GM12874 (cell line): ENCODE measurements around the gene VRK2.

Experiments used
- TF ChIP-seq, protein P1 (sequence below): IDR thresholded peaks from 2 replicates; pipeline ENCODE4 v1.5.1; 2011; ENCODE audit warnings: low read depth, mild to moderate bottlenecking, control low read depth, low read length, moderate library complexity; ENCODE audit not compliant: insufficient read depth

VRK2 gene

GRCh38 chr2:58158481-58158880 is 111.9 kb downstream of the VRK2 start:
- TF ChIP-seq, protein P1, sequence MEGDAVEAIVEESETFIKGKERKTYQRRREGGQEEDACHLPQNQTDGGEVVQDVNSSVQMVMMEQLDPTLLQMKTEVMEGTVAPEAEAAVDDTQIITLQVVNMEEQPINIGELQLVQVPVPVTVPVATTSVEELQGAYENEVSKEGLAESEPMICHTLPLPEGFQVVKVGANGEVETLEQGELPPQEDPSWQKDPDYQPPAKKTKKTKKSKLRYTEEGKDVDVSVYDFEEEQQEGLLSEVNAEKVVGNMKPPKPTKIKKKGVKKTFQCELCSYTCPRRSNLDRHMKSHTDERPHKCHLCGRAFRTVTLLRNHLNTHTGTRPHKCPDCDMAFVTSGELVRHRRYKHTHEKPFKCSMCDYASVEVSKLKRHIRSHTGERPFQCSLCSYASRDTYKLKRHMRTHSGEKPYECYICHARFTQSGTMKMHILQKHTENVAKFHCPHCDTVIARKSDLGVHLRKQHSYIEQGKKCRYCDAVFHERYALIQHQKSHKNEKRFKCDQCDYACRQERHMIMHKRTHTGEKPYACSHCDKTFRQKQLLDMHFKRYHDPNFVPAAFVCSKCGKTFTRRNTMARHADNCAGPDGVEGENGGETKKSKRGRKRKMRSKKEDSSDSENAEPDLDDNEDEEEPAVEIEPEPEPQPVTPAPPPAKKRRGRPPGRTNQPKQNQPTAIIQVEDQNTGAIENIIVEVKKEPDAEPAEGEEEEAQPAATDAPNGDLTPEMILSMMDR = no peak

DNA sequence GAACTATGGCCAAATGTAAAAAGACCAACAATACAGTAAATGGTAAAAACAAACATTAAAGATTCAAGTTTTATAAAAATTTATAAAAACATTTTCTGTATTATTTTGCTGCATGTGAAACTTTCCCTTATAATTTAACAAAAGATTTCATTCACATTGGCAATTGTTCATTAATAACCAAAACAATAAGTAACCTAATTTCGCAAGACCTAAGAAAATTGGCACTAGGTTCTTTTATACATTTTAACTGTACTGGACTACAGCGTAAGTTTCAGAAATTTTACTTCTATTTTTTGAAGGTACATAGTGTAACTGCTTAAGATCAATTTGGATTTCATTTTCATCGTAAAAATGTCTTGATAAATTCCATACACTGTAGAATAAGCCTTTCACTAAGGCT is 117.3 kb downstream of the VRK2 start:
- TF ChIP-seq, protein P1 = no peak

DNA sequence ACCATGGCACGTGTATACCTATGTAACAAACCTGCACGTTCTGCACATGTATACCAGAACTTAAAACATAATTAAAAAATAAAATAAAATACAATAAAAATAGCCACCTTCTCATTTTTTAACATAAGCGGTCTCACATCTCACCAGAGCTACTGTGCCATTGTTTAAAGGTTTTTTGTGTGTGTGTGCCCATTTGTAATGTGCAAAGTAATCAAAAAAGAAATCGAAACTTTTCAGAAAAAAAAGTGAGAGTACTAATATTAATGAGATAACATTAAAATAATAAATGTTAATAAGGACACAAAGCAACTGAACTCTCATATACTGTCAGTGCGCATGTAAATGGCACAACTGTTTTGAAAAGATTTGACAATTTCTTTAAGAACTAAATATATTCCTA is 134.0 kb downstream of the VRK2 start:
- TF ChIP-seq, protein P1 = no peak

GRCh38 chr2:58182527-58182926 is 135.9 kb downstream of the VRK2 start:
- TF ChIP-seq, protein P1 = no peak

DNA sequence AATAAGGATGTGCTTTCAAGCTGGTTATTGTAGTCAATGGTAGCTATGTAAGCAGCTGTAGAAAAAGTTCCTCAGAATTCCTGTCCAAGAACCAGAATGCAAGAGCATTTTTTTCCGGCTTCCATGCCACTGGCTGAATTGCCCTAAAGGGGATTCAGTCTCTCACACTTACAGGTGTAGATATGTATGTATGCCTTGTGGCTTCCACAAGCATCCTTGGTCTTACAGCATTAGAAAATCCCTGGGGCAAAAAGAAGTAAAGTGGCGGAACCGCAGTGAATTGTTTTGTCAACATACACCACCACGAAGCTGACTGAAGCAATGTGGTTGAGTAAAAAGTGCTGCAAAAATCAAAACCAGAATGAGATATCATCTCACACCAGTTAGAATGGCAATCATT is 139.9 kb downstream of the VRK2 start:
- TF ChIP-seq, protein P1 = no peak

DNA sequence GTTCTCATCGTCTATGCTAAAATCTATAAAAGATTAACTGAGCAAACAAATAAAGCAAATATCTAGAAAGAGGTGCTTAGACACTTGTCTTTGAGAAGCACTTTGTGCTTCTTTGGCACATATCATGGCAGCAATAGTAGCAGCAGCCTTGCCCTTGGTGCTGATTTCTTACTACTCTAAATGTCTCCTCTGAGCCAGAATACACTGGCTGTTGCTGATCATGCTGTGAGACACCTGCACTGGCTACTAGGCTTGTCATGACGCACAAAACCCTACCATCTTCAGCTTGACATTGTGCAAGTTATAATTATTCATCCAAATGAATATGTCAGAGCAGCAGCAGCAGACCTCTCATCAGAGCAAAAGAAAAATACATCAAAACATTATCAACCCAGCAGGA is 147.9 kb downstream of the VRK2 start:
- TF ChIP-seq, protein P1 = no peak

GRCh38 chr2:58195662-58196061 is 149.1 kb downstream of the VRK2 start:
- TF ChIP-seq, protein P1 = no peak

DNA sequence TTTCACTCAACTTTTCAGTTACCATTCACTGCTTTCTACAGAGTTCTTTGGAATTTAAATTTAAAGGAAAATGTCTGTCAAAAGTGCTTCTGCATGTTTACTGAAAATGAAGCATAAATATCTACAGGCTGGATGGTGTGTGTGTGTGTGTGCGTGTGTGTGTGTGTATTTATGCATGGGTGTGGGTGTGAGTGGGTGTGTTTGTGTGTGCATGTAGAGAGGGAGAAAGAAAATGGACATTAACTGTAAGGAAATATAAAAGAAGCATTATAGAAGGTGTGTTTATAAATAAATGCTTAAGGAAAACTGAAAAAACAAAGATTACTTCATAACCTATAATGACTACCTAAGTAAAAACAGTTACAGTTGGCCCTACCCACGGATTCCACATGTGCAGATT is 151.3 kb downstream of the VRK2 start:
- TF ChIP-seq, protein P1 = no peak
